ENCODE data around the gene GRK2.

- TF ChIP-seq CTCF (conservative IDR thresholded peaks at IDR 0.05; ENCODE audit: low read depth, low read length): no peak
- no peak for TF ChIP-seq EZH2 (IDR thresholded peaks at IDR 0.05; ENCODE audit: borderline replicate concordance, low read depth, low read length, poor library complexity, severe bottlenecking)
These were observed 49.1 kb downstream of the GRK2 start for GRCh38 chr11:67315325-67315909.

Measured in A673 (cell line).